Lung (tissue), 12 donors: Measurements from ENCODE around the gene SRPK2. TPM values are rescaled to one million over a fixed set of nuclear protein-coding genes. Genes with fewer than 3 reads are reported as not detected.
A peak's percentile ranks its signal among the peaks of the same experiment; 100 is the strongest.
"Not testable (repeated sequence)": the region's sequence is repeated elsewhere in the genome, so short reads cannot be mapped to it uniquely, and the experiment has no call there.

Experiments
- ATAC-seq: fragments of 200-7000 bp; cut with Tn5 transposase; one replicate; pipeline ENCODE4 v1.9.1; 2020; ENCODE audit warnings: moderate number of reproducible peaks; ENCODE audit not compliant: insufficient read depth, low FRiP score
- DNase-seq, 3 donors: peaks; one replicate each; pipeline ENCODE4 v3.0.0-alpha.2; 2013 to 2017
- H3K27ac ChIP-seq, 2 donors: one replicate each; pipeline ENCODE4 v1.5.1; 2013; ENCODE audit warnings: mild to moderate bottlenecking in 2 of 2, moderate library complexity in 2 of 2, control low read depth in 1 of 2, inconsistent platforms in 1 of 2, low read depth in 1 of 2, low read length in 1 of 2
- H3K27me3 ChIP-seq, 3 donors: one replicate each; pipeline ENCODE4 v1.5.1; 2013; ENCODE audit warnings: low read length in 2 of 3; ENCODE audit not compliant: control insufficient read depth in 3 of 3, insufficient read depth in 3 of 3
- H3K36me3 ChIP-seq, 4 donors: one replicate each; pipeline ENCODE4 v1.5.1; 2013; ENCODE audit warnings: low read length in 4 of 4, mild to moderate bottlenecking in 1 of 4, moderate library complexity in 1 of 4; ENCODE audit not compliant: control insufficient read depth in 4 of 4, insufficient read depth in 4 of 4
- H3K4me1 ChIP-seq, 5 donors: one replicate each; pipeline ENCODE4 v1.5.1; 2013; ENCODE audit warnings: low read length in 5 of 5, mild to moderate bottlenecking in 2 of 5, moderate library complexity in 1 of 5; ENCODE audit not compliant: control insufficient read depth in 5 of 5, insufficient read depth in 5 of 5
- H3K4me3 ChIP-seq: one replicate; pipeline ENCODE4 v1.5.1; 2013; ENCODE audit warnings: mild to moderate bottlenecking, control low read depth, moderate library complexity
- H3K9ac ChIP-seq, 2 donors: one replicate each; pipeline ENCODE4 v1.5.1; 2013; ENCODE audit warnings: low read length in 2 of 2, control low read depth in 1 of 2; ENCODE audit not compliant: insufficient read depth in 1 of 2
- H3K9me3 ChIP-seq, 4 donors: one replicate each; pipeline ENCODE4 v1.5.1; 2013; ENCODE audit warnings: low read length in 3 of 4, mild to moderate bottlenecking in 1 of 4, moderate library complexity in 1 of 4; ENCODE audit not compliant: control insufficient read depth in 4 of 4, insufficient read depth in 3 of 4
- WGBS, 2 donors: extraction: QIAGEN DNeasy Blood & Tissue Kit; methylation state at CpG; one replicate each; pipeline ENCODE4 v1.1.7; 2013; 5-methylcytosine and 5-hydroxymethylcytosine counted together
- polyA plus RNA-seq, 2 donors: library from polyadenylated mRNA; stranded (reverse); fragments of 200-250 nt; gene quantifications; one replicate each; pipeline ENCODE4 v1.2.1, GENCODE V29; 2013
- total RNA-seq, 2 donors: library from RNA; depleted of rRNA in 1 of 2; stranded (reverse); fragments of >200 nt in 1 of 2; gene quantifications; one replicate each; pipeline ENCODE4 v1.2.1, GENCODE V29; 2014 to 2021
- TF ChIP-seq, protein P1 (sequence below): IDR thresholded peaks from 2 replicates; pipeline ENCODE4 v1.5.1; 2012; ENCODE audit warnings: mild to moderate bottlenecking; ENCODE audit errors: control extremely low read depth, extremely low read depth
- donor health status: control.
- donor health status: control.
- donor health status: Bipolar disorder and iron deficiency.
- donor health status: healthy.
- donor health status: DM: yes; HTN: yes; CAD: no.

The SRPK2 gene
- total and polyA plus RNA-seq, 4 donors: 10.8 to 71.2 (median 23.2) TPM

DNA sequence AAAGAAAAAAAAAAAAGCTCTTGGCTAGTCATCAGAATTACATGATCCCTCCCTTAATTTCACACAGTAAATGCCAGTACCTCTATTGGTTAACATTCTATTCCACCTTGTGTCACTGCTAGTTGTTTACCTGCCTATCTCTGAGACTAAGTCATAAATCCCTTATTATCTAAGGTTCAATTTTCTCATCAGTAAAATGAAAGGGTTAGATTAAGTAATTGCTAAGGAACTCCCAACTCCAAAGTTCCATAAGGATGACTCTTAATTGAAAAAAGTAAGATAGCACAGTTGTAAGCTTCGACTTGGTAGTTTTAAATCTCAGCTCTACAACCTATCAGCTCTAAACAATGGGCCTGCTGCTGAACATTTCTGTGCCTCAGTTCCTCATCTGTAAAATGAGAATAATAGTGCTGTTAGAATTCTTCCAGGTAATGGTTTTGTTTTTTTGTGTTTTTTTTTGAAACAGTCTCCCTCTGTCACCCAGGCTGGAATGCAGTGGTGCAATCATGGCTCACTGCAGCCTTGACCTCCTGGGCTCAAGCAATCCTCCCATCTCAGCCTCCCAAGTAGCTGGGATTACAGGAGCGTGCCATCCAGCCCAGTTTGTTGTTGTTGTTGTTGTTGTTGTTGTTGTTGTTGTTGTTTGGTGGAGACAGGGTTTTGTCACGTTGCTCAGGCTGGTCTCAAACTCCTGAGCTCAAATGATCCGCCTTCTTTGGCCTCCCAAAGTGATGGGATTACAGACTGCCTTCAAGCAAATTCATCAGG lies 35.6 kb downstream of the SRPK2 start:
- H3K4me1 ChIP-seq: peaks cover 4 to 20% (median 7%) of the 10 kb centered on the region in 5 donors
- TF ChIP-seq, protein P1, sequence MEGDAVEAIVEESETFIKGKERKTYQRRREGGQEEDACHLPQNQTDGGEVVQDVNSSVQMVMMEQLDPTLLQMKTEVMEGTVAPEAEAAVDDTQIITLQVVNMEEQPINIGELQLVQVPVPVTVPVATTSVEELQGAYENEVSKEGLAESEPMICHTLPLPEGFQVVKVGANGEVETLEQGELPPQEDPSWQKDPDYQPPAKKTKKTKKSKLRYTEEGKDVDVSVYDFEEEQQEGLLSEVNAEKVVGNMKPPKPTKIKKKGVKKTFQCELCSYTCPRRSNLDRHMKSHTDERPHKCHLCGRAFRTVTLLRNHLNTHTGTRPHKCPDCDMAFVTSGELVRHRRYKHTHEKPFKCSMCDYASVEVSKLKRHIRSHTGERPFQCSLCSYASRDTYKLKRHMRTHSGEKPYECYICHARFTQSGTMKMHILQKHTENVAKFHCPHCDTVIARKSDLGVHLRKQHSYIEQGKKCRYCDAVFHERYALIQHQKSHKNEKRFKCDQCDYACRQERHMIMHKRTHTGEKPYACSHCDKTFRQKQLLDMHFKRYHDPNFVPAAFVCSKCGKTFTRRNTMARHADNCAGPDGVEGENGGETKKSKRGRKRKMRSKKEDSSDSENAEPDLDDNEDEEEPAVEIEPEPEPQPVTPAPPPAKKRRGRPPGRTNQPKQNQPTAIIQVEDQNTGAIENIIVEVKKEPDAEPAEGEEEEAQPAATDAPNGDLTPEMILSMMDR: no peak
- DNase-seq (no peak), ATAC-seq (no peak)
- H3K9ac ChIP-seq: no peak overlapping the region
- no peak overlapping the region for H3K4me3 ChIP-seq
- no peak overlapping the region for H3K27ac ChIP-seq
- no peaks in the 10 kb centered on the region for H3K27me3 ChIP-seq
- no peaks in the 10 kb centered on the region for H3K36me3 ChIP-seq
- no peaks in the 10 kb centered on the region for H3K9me3 ChIP-seq
- 90 to 92% methylated on average over 4 of the region's 4 CpGs for WGBS, 2 donors

DNA sequence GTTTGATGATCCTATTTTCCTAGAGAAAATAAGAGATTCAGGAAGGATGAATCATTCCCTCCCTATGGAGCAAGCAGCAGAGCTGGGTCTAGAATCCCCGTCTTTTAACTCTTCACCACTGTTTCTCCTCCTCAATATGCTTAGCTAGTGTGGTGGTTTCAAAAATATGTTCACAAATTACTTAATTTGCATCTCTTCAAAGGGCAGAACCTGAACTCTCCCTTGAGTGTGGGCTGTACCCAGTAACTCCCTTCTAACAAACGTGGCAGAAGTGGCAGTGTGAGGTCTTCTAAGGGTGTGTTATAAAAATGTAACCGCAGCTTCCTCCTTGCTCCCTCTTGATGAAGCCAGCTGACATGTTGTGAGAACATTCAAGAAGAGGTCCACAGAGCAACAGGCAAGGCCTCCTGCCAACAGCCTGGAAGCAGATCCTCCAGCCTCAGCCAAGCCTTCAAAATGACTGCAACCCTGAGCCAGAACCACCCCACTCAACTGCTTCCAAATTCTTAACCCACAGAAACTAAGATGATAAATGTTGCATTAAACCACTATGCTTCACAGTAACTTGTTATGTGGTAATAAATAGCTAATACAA lies 36.6 kb downstream of the SRPK2 start:
- no peak overlapping the region for H3K9ac ChIP-seq
- DNase-seq (peak; percentile 42 to 81 (median 56)), ATAC-seq (peak; percentile 80)
- WGBS, 2 donors: 6 to 18% methylated on average over 3 of the region's 3 CpGs
- TF ChIP-seq, protein P1: no peak
- H3K36me3 ChIP-seq: no peaks in the 10 kb centered on the region
- no peaks in the 10 kb centered on the region for H3K9me3 ChIP-seq
- H3K27ac ChIP-seq: peak overlapping the region in 1 of 2 donors; percentile 4
- no peak overlapping the region for H3K4me3 ChIP-seq
- no peaks in the 10 kb centered on the region for H3K27me3 ChIP-seq
- peaks cover 4 to 20% (median 7%) of the 10 kb centered on the region in 5 donors for H3K4me1 ChIP-seq

DNA sequence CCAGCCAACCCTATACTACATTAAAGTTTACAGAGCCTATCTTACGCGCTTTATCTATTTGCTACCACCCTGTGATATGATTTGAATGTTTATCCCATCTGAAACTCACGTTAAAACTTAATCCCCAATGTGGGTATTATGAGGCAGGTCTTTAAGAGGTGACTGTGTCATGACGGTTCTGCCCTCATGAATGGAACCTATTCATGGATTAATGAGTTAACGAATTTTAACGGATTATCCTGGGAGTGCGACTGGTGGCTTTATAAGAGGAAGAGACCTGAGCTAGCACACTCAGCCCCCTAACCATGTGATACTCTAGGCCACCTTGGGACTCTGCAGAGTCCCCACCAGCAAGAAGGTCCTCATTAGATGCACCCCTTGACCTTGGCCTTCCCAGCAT lies 37.8 kb downstream of the SRPK2 start:
- Histone ChIP-seq H3K27ac (no peak overlapping the region), H3K4me1 (peaks cover 4 to 20% (median 7%) of the 10 kb centered on the region in 5 donors)

DNA sequence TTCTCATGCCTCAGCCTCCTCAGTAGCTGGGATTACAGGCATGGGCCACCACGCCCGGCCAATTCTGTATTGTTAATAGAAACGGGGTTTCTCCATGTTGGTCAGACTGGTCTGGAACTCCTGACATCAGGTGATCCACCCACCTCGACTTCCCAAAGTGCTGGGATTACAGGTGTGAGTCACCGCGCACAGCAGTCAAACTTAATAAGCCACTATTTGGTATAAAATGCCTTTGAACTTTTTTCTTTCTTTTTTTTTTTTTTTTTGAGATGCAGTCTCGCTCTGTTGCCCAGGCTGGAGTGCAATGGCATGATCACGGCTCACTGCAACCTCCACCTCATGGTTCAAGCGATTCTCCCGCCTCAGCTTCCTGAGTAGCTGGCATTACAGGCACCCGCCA lies 40.5 kb downstream of the SRPK2 start:
- ATAC-seq, H3K27me3 ChIP-seq, DNase-seq, H3K27ac ChIP-seq, H3K36me3 ChIP-seq, H3K4me3 ChIP-seq, H3K9ac ChIP-seq, H3K9me3 ChIP-seq: not testable (repeated sequence)
- H3K4me1 ChIP-seq: peaks cover 4 to 17% (median 7%) of the 10 kb centered on the region in 5 donors
- WGBS, 2 donors: 95 to 97% methylated on average over 11 of the region's 11 CpGs

More for the DNA sequence above, 37.8 kb downstream of the SRPK2 start:
- DNase-seq (no peak), ATAC-seq (no peak)
- no peak overlapping the region for H3K4me3 ChIP-seq
- no peaks in the 10 kb centered on the region for H3K27me3 ChIP-seq
- 90 to 95% methylated on average over 7 of the region's 7 CpGs for WGBS, 2 donors
- no peaks in the 10 kb centered on the region for H3K9me3 ChIP-seq
- H3K36me3 ChIP-seq: no peaks in the 10 kb centered on the region
- H3K9ac ChIP-seq: no peak overlapping the region
- TF ChIP-seq, protein P1: no peak
